Activated naive CD8-positive, alpha-beta T cell treated with anti-CD3 and anti-CD28 coated beads, Interleukin-2, amount 10 ng/mL, durations not matched to agents 7 days and 5 days (primary cell): Measurements from ENCODE around the gene EDC4. TPM values are rescaled to one million over a fixed set of nuclear protein-coding genes. Genes with fewer than 3 reads are reported as not detected.
"Not testable (repeated sequence)": the region's sequence is repeated elsewhere in the genome, so short reads cannot be mapped to it uniquely, and the experiment has no call there.

Experiments used
- ATAC-seq: fragments of 150-1000 bp; cut with Tn5 transposase; one replicate; pipeline ENCODE4 v1.10.0; 2021; ENCODE audit warnings: low read depth, moderate library complexity
- POLR2A ChIA-PET: fragments of 350-600 bp; sonication (Branson Sonifier 250); formaldehyde crosslinking; loops from one replicate; lab custom pipeline; 2021; ENCODE audit warnings: antibody characterized with exemption; lab: Charles Lee
- DNase-seq: peaks from one replicate; pipeline ENCODE4 v3.0.0; 2021
- H3K27ac Mint-ChIP-seq: one replicate; pipeline ENCODE4 v1.8.0; 2022; ENCODE audit warnings: mild to moderate bottlenecking, mixed read lengths
- H3K27me3 Mint-ChIP-seq: one replicate; pipeline ENCODE4 v1.8.0; 2022; ENCODE audit warnings: mild to moderate bottlenecking, moderate library complexity, mixed read lengths
- H3K36me3 Mint-ChIP-seq: one replicate; pipeline ENCODE4 v1.8.0; 2021; ENCODE audit warnings: mild to moderate bottlenecking, mixed read lengths
- H3K4me1 Mint-ChIP-seq: one replicate; pipeline ENCODE4 v1.8.0; 2021; ENCODE audit warnings: mixed read lengths
- H3K4me3 Mint-ChIP-seq: one replicate; pipeline ENCODE4 v1.8.0; 2022; ENCODE audit warnings: mild to moderate bottlenecking, moderate library complexity, mixed read lengths
- H3K9me3 Mint-ChIP-seq: one replicate; pipeline ENCODE4 v1.8.0; 2021; ENCODE audit warnings: mixed read lengths
- total RNA-seq, 2 experiments: library from RNA; stranded (reverse); gene quantifications; one replicate each; pipeline ENCODE4 v1.2.3, GENCODE V29; 2021

Gene EDC4
- total RNA-seq, 2 experiments from 2014 or later = 119 to 130 TPM

- H3K36me3 Mint-ChIP-seq = peaks cover 3% of the 10 kb centered on the region
- no peak for ATAC-seq
Measured at GRCh38 chr16:67907397-67908180, 34.7 kb downstream of the EDC4 start.

GRCh38 chr16:67909056-67909742 lies 36.3 kb downstream of the EDC4 start:
- DNase-seq = no peak
- Mint-ChIP-seq H3K27me3 (no peaks in the 10 kb centered on the region), H3K27ac (no peak overlapping the region), H3K9me3 (no peaks in the 10 kb centered on the region), H3K4me1 (peaks cover 13% of the 10 kb centered on the region), H3K36me3 (peaks cover 2% of the 10 kb centered on the region), H3K4me3 (peak overlapping the region; percentile 47)
- ATAC-seq = no peak
- POLR2A ChIA-PET = no interaction called here

More at GRCh38 chr16:67907397-67908180, 34.7 kb downstream of the EDC4 start:
- Mint-ChIP-seq H3K27me3 (no peaks in the 10 kb centered on the region), H3K4me1 (peaks cover 13% of the 10 kb centered on the region), H3K4me3 (no peak overlapping the region), H3K27ac (peak overlapping the region; percentile 64), H3K9me3 (no peaks in the 10 kb centered on the region)
- POLR2A ChIA-PET = no interaction called here
- no peak for DNase-seq

GRCh38 chr16:67910158-67910557 lies 37.3 kb downstream of the EDC4 start:
- no peak for DNase-seq
- H3K9me3 Mint-ChIP-seq = no peaks in the 10 kb centered on the region
- peaks cover 13% of the 10 kb centered on the region for H3K4me1 Mint-ChIP-seq
- H3K27ac Mint-ChIP-seq = peak overlapping the region; percentile 70
- H3K27me3 Mint-ChIP-seq = no peaks in the 10 kb centered on the region
- H3K36me3 Mint-ChIP-seq = peaks cover 3% of the 10 kb centered on the region
- POLR2A ChIA-PET = interaction anchor here (1.9 kb wide), 1 partner anchor 25 kb away, joined by 4 read pairs; no protein-coding TSS in a partner anchor
- H3K4me3 Mint-ChIP-seq = no peak overlapping the region
- peak; percentile 100 for ATAC-seq

DNA sequence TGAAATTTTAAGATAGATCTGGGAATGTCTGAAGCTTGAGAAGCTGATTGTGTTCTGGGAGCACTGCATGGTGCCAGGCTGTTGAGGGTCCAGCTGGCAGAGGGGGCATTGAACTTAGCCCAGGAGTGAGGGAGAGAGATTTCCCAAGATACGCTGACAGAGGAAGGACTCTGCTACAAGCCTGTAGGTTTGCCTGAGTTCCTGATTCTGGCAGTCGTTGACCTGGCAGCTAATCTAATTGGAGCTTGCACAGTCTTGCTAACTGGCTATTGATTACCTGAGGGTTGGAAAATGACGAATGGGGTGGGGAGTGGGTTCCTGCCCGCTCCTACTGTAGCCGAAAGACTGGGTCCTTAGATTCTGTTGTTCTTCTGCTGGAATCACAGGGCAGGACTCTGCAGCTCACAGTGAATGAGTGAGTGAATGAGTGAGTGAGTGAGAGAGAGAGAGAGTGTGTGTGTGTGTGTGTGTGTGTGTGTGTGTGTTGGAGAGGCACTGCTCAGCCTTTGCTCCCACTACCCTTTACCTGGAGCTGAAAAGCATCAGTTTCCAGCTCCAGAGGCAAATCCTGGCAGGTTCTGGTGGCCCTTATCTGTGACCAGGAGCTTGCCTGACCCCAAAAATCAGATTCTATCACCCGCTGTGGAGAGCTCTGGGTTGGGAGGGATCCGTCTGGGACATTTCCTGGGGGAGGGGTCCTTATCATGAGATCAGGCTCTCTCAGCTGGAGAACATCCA lies 42.1 kb downstream of the EDC4 start:
- no peaks in the 10 kb centered on the region for H3K27me3 Mint-ChIP-seq
- ATAC-seq (no peak), DNase-seq (no peak)
- no peaks in the 10 kb centered on the region for H3K9me3 Mint-ChIP-seq
- no peak overlapping the region for H3K27ac Mint-ChIP-seq
- H3K36me3 Mint-ChIP-seq = peaks cover 3% of the 10 kb centered on the region
- POLR2A ChIA-PET = interaction anchor here (0.7 to 1.1 kb wide), 2 partner anchors 18 to 21 kb away, joined by 3 to 4 read pairs; no protein-coding TSS in a partner anchor
- H3K4me3 Mint-ChIP-seq = no peak overlapping the region
- peaks cover 19% of the 10 kb centered on the region for H3K4me1 Mint-ChIP-seq

- POLR2A ChIA-PET = interaction anchor here (1.1 kb wide), 1 partner anchor 20 kb away, joined by 4 read pairs; no protein-coding TSS in a partner anchor
- not testable (repeated sequence) for ATAC-seq
Measured at GRCh38 chr16:67915496-67915769, 42.6 kb downstream of the EDC4 start.

DNA sequence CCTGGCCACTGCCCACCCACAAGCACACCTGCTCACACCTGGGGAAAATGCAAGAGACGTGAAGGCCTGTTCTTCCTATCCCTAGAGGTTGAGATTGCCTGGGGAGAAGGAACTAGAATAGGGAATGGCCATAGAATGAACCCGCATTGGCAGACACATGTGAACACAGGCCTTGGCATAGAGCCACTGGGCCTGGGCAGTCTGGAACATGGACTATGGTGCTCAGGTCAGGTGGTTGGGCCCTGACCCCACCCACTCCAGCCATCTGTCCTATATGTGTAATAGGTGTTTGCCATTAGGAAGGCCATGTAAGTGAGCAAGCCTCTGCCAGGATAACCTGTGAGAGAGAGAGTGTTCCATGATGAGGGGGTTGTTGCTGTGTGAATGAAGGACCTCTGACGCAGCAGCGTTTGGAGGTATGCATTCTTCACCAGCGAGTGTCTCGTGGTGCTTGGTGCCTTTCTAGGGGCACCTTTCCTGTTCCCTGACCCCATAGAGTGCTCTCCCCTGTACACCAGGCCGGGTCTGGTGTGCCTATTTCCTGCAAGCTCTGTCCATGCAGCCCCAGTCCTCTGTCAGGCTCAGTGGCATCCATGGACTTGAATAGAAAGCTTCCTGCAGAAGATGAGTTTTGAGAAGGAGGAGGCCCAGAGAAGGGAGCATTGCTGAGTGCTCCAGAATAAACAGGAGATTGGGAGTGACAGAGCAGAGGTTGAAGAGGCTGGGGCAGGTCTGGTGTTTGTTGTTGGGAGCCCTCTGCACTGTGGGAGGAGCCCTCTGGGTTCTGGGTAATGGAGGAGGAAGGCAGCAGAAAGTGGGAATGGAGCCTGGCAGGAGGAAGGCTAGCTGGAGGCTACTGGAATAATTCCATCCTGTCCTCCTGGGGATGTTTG lies 43.2 kb downstream of the EDC4 start:
- Mint-ChIP-seq H3K4me3 (no peak overlapping the region), H3K4me1 (peaks cover 12% of the 10 kb centered on the region), H3K27me3 (no peaks in the 10 kb centered on the region), H3K9me3 (no peaks in the 10 kb centered on the region), H3K27ac (no peak overlapping the region), H3K36me3 (peaks cover 3% of the 10 kb centered on the region)
- ATAC-seq (no peak), DNase-seq (no peak)
- POLR2A ChIA-PET = interaction anchor here (1.1 kb wide), 1 partner anchor 19 kb away, joined by 4 read pairs; no protein-coding TSS in a partner anchor

More at GRCh38 chr16:67915496-67915769, 42.6 kb downstream of the EDC4 start:
- H3K4me3 Mint-ChIP-seq, DNase-seq, H3K36me3 Mint-ChIP-seq, H3K9me3 Mint-ChIP-seq, H3K27ac Mint-ChIP-seq, H3K27me3 Mint-ChIP-seq: not testable (repeated sequence)
- peaks cover 15% of the 10 kb centered on the region for H3K4me1 Mint-ChIP-seq

DNA sequence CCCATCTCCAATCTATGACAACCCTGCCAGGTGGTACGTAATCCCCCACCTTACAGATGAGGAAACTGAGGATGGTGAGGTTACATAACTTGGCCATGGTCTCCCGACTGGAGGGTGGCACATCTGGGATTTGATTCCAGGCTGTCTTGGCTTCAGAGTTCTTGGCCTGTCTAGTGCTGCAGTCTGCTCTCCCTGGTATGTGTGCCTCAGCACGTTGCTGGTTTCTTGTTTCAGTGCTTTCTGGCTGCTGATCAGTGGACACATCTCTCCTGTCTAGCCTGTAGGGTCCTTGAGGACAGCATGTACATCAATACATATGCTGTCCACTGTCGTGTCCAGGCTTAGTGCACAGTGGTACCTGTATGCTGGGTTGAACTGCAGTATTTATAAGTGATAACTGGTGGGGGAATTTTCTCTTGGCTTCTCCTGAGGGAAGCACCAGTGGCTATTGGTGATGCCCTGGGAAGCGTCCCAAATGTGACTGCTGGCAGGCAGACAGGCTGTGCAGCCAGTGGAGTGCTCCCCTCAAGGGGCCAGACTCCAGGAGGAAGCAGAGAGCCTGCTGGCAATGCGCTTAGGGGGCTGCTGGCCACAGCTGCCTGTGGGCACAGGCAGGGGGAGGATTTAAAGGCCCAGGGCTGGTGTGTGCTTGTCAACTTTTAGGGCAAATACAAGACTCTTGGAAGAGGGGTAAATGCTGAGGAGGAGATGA lies 44.4 kb downstream of the EDC4 start:
- peak overlapping the region; percentile 78 for H3K27ac Mint-ChIP-seq
- POLR2A ChIA-PET = no interaction called here
- H3K27me3 Mint-ChIP-seq = no peaks in the 10 kb centered on the region
- ATAC-seq = no peak
- H3K36me3 Mint-ChIP-seq = peaks cover 3% of the 10 kb centered on the region
- no peak overlapping the region for H3K4me3 Mint-ChIP-seq
- DNase-seq = no peak
- peaks cover 14% of the 10 kb centered on the region for H3K4me1 Mint-ChIP-seq
- H3K9me3 Mint-ChIP-seq = no peaks in the 10 kb centered on the region

- Mint-ChIP-seq H3K27ac (peak overlapping the region; percentile 78), H3K27me3 (no peaks in the 10 kb centered on the region), H3K4me3 (no peak overlapping the region), H3K9me3 (no peaks in the 10 kb centered on the region), H3K36me3 (peaks cover 3% of the 10 kb centered on the region), H3K4me1 (peaks cover 17% of the 10 kb centered on the region)
- POLR2A ChIA-PET = no interaction called here
- ATAC-seq = peak; percentile 82
- DNase-seq = no peak
Measured at GRCh38 chr16:67917852-67918236, 45.0 kb downstream of the EDC4 start.

DNA sequence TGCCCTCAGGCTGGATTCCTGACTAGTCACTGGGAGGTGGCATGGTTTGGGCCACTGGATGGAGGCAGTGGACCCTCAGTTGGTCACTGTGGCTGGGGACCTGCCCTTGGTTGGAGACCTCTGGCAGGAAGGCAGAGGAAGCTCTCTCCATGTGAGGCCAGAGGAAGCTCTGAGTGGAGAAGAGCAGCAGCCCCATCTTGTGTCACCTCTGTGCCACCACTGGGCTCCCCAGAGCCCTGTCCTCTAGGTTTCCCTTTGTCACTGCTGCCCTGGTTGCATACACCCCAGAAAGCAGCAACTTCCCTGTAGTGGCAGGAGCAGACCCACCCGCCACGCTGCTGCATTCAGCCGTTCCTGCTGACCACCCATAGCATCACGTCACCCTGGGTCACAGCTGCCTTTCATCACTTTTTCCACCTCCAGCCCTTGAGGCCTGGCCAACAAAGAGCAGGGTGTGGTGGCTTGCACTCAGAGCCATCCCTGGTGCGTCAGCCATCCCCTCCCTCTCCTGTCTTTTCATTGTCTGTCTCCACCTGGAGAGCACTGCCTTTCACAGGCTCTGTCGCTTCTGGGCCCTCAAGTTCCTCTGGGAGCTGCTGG lies 46.9 kb downstream of the EDC4 start:
- ATAC-seq (no peak), DNase-seq (no peak)
- Mint-ChIP-seq H3K27ac (no peak overlapping the region), H3K36me3 (peaks cover 2% of the 10 kb centered on the region), H3K27me3 (no peaks in the 10 kb centered on the region), H3K9me3 (no peaks in the 10 kb centered on the region), H3K4me1 (peaks cover 18% of the 10 kb centered on the region), H3K4me3 (no peak overlapping the region)
- POLR2A ChIA-PET = no interaction called here

DNA sequence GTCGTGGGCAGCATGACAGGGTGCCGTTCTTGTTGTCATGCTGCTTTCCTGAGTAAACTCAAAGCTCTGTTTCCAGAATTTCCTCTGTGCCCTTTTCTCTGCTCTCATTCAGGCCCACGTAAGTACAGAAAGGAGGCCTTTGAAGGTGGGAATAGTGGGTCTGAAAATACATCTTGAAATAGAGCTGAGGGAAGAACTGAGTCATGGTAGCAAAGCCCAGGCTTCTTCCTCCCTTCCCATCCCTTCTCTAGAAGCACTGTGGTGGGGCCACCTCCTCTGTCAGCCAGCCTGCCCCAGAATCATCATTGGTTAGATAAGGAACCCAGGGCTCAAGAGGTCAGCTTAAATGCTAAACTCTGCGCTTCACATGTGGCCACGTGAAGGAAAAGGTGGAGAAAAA lies 49.4 kb downstream of the EDC4 start:
- DNase-seq (no peak), ATAC-seq (no peak)
- Mint-ChIP-seq H3K9me3 (no peaks in the 10 kb centered on the region), H3K4me3 (no peak overlapping the region), H3K4me1 (peaks cover 17% of the 10 kb centered on the region), H3K27me3 (no peaks in the 10 kb centered on the region), H3K36me3 (no peaks in the 10 kb centered on the region), H3K27ac (peak overlapping the region; percentile 56)
- POLR2A ChIA-PET = no interaction called here

GRCh38 chr16:67922740-67923139 lies 49.9 kb downstream of the EDC4 start:
- POLR2A ChIA-PET = no interaction called here
- no peaks in the 10 kb centered on the region for H3K9me3 Mint-ChIP-seq
- no peak for DNase-seq
- H3K36me3 Mint-ChIP-seq = no peaks in the 10 kb centered on the region
- ATAC-seq = no peak
- no peak overlapping the region for H3K27ac Mint-ChIP-seq
- H3K4me1 Mint-ChIP-seq = peaks cover 12% of the 10 kb centered on the region
- H3K4me3 Mint-ChIP-seq = no peak overlapping the region
- H3K27me3 Mint-ChIP-seq = no peaks in the 10 kb centered on the region
